GM12878 (cell line): ENCODE measurements around the gene CSNK1G1. TPM values are rescaled to one million over a fixed set of nuclear protein-coding genes. Genes with fewer than 3 reads are reported as not detected.

ENCODE experiments used
- ASH2L ChIP-seq: fragments of 300-600, 200-600 bp; sonication (generic); IDR thresholded peaks from 2 replicates; pipeline ENCODE4 v1.6.1; 2017; ENCODE audit warnings: low read depth, mild to moderate bottlenecking, borderline replicate concordance
- BCL11A ChIP-seq: IDR thresholded peaks from 2 replicates; pipeline ENCODE4 v1.6.1; 2011; ENCODE audit warnings: low read depth, low read length
- CBFB ChIP-seq: IDR thresholded peaks from 2 replicates; pipeline ENCODE4 v1.6.1; 2016; ENCODE audit warnings: antibody characterized with exemption, low read depth
- CBX3 ChIP-seq: fragments of 200-600 bp; sonication (generic); IDR thresholded peaks from 2 replicates; pipeline ENCODE4 v1.6.1; 2016; ENCODE audit warnings: low read depth, borderline replicate concordance
- CREM ChIP-seq: IDR thresholded peaks from 2 replicates; pipeline ENCODE4 v1.6.1; 2014; ENCODE audit warnings: antibody characterized with exemption, low read depth
- ETV6 ChIP-seq, 2 experiments: fragments of 450-650 bp in 1 of 2; IDR thresholded peaks in 1 of 2; conservative IDR thresholded peaks in 1 of 2; 2 replicates each; pipeline ENCODE4 v1.6.1; 2014; ENCODE audit warnings: antibody characterized with exemption in 1 of 2, borderline replicate concordance in 1 of 2, low read depth in 1 of 2, mild to moderate bottlenecking in 1 of 2, moderate library complexity in 1 of 2
- IRF3 ChIP-seq: fragments of 450-650 bp; IDR thresholded peaks from 2 replicates; pipeline ENCODE4 v1.6.1; 2014; ENCODE audit warnings: mild to moderate bottlenecking
- LARP7 ChIP-seq: fragments of 450-650 bp; IDR thresholded peaks from 2 replicates; pipeline ENCODE4 v1.6.1; 2017; ENCODE audit warnings: mild to moderate bottlenecking
- MXI1 ChIP-seq: fragments of 150-350 bp; IDR thresholded peaks from 2 replicates; pipeline ENCODE4 v1.6.1; 2011; ENCODE audit warnings: low read depth, mild to moderate bottlenecking, inconsistent platforms, low read length, improper control_type of control experiment
- MYC ChIP-seq: IDR thresholded peaks from 2 replicates; pipeline ENCODE4 v1.6.1; 2011; ENCODE audit warnings: mild to moderate bottlenecking, low read length, moderate library complexity, inconsistent platforms; ENCODE audit not compliant: insufficient read depth, insufficient replicate concordance, insufficient read length, severe bottlenecking
- NFIC ChIP-seq: IDR thresholded peaks from 2 replicates; pipeline ENCODE4 v1.6.1; 2012; ENCODE audit warnings: low read depth, mild to moderate bottlenecking, inconsistent platforms, low read length, moderate library complexity
- NFXL1 ChIP-seq: fragments of 450-650 bp; IDR thresholded peaks from 2 replicates; pipeline ENCODE4 v1.6.1; 2017; ENCODE audit warnings: antibody characterized with exemption, mild to moderate bottlenecking, borderline replicate concordance
- PML ChIP-seq: IDR thresholded peaks from 2 replicates; pipeline ENCODE4 v1.6.1; 2012; ENCODE audit warnings: low read length, inconsistent platforms
- RCOR1 ChIP-seq: conservative IDR thresholded peaks from 2 replicates; pipeline ENCODE4 v1.6.1; 2012; ENCODE audit warnings: low read depth, low read length, improper control_type of control experiment
- RUNX3 ChIP-seq: IDR thresholded peaks from 2 replicates; pipeline ENCODE4 v1.6.1; 2012; ENCODE audit warnings: low read length, inconsistent platforms
- STAT1 ChIP-seq: fragments of 450-650 bp; conservative IDR thresholded peaks from 2 replicates; pipeline ENCODE4 v1.6.1; 2014; ENCODE audit warnings: antibody characterized with exemption, mild to moderate bottlenecking
- SUZ12 ChIP-seq: fragments of 200-600 bp; sonication (generic); IDR thresholded peaks from one replicate; pipeline ENCODE4 v1.6.1; 2018; ENCODE audit warnings: antibody characterized with exemption, mild to moderate bottlenecking; ENCODE audit not compliant: unreplicated experiment
- USF2 ChIP-seq: IDR thresholded peaks from 2 replicates; pipeline ENCODE4 v1.6.1; 2011; ENCODE audit warnings: low read depth, low read length, improper control_type of control experiment, borderline replicate concordance
- WRNIP1 ChIP-seq: IDR thresholded peaks from 2 replicates; pipeline ENCODE4 v1.6.1; 2011; ENCODE audit warnings: low read depth, low read length, improper control_type of control experiment, borderline replicate concordance
- ZNF274 ChIP-seq: IDR thresholded peaks from one replicate; pipeline ENCODE4 v1.8.0; 2011; ENCODE audit not compliant: insufficient read length, insufficient read depth
- ZNF687 ChIP-seq: fragments of 450-650 bp; IDR thresholded peaks from 2 replicates; pipeline ENCODE4 v1.6.1; 2017; ENCODE audit warnings: mild to moderate bottlenecking, moderate library complexity
- polyA plus RNA-seq, 11 experiments: library from polyadenylated mRNA; depleted of rRNA in 4 of 11; unstranded in 6 of 11; stranded (reverse) in 5 of 11; fragments of >200 nt; fragmentation: Nextera tagmentation in 4 of 11; fragmentation: Illumina TruSeq in 1 of 11; extraction: Ambion mirVana in 4 of 11; extraction: Trizol in 1 of 11; gene quantifications; 1 replicate in 1 of 11; 2 replicates in 10 of 11; pipeline versions ENCODE4 v1.2.1 to v1.2.3, GENCODE V29; 2011 to 2016; ENCODE audit warnings: inconsistent platforms in 2 of 11, missing spikeins in 2 of 11, low read depth in 1 of 11
- total RNA-seq, 4 experiments: library from RNA; depleted of rRNA in 3 of 4; stranded (reverse); fragments of >200 nt in 3 of 4; fragmentation: Illumina TruSeq in 1 of 4; extraction: Trizol in 1 of 4; gene quantifications; 2 replicates each; pipeline versions ENCODE4 v1.2.1 to v1.2.3, GENCODE V29; 2013 to 2021
- TF ChIP-seq, protein P1 (sequence below): fragments of 150-350 bp; IDR thresholded peaks from 2 replicates; pipeline ENCODE4 v1.6.1; 2014; ENCODE audit warnings: mild to moderate bottlenecking, low read depth, low read length

CSNK1G1 gene
- total and polyA plus RNA-seq, 10 of the 15 experiments (the other 5 are each of a cell fraction or from before 2014, with no cell fraction given): 6.1 to 23.4 (median 15.3) TPM

DNA sequence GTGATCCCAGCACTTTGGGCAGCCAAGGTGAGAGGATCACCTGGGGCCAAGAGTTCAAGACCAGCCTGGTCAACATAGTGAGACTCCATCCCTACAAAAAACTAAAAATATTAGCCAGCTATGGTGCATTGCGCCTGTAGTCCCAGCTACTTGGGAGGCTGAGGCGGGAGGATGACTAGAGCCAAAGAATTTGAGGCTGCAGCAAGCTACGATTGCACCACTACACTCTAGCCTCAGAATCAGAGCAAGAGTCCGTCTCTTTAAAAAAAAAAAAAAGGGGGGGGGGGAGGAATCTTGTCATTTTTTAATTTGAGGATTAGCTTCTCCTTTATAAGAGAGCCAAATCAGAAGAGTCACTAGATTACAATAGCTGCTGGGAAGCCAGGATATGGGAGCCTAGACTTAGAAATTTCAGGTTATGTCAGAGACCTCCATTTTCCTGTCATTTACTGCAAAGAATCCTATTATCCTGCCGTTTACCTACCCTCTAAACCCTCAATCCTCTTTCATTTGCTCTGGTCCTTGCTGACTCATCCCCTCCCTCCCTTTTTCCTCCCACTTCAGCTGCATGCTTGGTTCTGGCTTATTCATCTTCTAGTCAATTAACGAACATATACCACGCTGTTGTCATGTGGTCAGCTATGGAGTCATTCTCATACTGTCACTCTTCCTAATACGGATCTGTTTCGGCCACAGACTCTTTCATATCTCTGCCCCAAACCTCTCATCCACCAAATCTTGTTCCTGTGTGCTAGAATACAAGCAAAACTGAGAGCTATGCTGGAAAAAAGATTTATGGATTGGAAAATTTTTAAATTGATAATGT, 109.4 kb downstream of the CSNK1G1 start (continued):
- TF ChIP-seq LARP7 (no peak), BCL11A (peak; percentile 100), ASH2L (no peak), STAT1 (no peak), ZNF687 (no peak), CBFB (peak; percentile 95), MXI1 (no peak), PML (no peak), NFIC (peak; percentile 97), WRNIP1 (no peak), IRF3 (no peak), ETV6 (conservative IDR thresholded peaks at IDR 0.05 in 1 of 2, IDR thresholded peaks at IDR 0.05 in 1 of 2; ENCODE audit: borderline replicate concordance in 1 of 2, low read depth in 1 of 2) (peak in 1 of 2 experiments; percentile 75; a peak in 2 of 4 replicates), CBX3 (no peak), RCOR1 (0 out of 2 replicates have a peak, but pooled peaks have one; percentile 83), ZNF274 (no peak), MYC (no peak), USF2 (no peak; the same call in 1 of the 2 replicates), RUNX3 (peak; percentile 100), SUZ12 (no peak), NFXL1 (no peak), CREM (peak; percentile 90)
- TF ChIP-seq, protein P1, sequence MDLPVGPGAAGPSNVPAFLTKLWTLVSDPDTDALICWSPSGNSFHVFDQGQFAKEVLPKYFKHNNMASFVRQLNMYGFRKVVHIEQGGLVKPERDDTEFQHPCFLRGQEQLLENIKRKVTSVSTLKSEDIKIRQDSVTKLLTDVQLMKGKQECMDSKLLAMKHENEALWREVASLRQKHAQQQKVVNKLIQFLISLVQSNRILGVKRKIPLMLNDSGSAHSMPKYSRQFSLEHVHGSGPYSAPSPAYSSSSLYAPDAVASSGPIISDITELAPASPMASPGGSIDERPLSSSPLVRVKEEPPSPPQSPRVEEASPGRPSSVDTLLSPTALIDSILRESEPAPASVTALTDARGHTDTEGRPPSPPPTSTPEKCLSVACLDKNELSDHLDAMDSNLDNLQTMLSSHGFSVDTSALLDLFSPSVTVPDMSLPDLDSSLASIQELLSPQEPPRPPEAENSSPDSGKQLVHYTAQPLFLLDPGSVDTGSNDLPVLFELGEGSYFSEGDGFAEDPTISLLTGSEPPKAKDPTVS: no peak
